T-cell (primary cell): ENCODE measurements around the gene CLASP1. TPM values are rescaled to one million over a fixed set of nuclear protein-coding genes. Genes with fewer than 3 reads are reported as not detected.
A peak's percentile ranks its signal among the peaks of the same experiment; 100 is the strongest.

ENCODE experiments used
- ATAC-seq, 4 experiments: fragments of 200-7000 bp in 3 of 4; fragments of 150-1000 bp in 1 of 4; cut with Tn5 transposase; replicated peaks in 1 of 4; 1 replicate in 3 of 4; 2 replicates in 1 of 4; pipeline ENCODE4 v1.10.0; 2021; ENCODE audit warnings: moderate library complexity in 3 of 4, mild to moderate bottlenecking in 2 of 4, moderate number of reproducible peaks in 1 of 4
- CTCF ChIA-PET, 2 donors: fragments of 300-600 bp; sonication (Branson Sonifier 250); formaldehyde crosslinking; loops; one replicate each; lab custom pipeline; 2022; ENCODE audit warnings: antibody characterized with exemption in 2 of 2; lab: Charles Lee
- POLR2A ChIA-PET, 2 donors: fragments of 300-600 bp; sonication (Branson Sonifier 250); formaldehyde crosslinking; loops; one replicate each; lab custom pipeline; 2022; ENCODE audit warnings: antibody characterized with exemption in 2 of 2; lab: Charles Lee
- DNase-seq, 35 experiments: peaks; one replicate each; pipeline versions ENCODE4 v3.0.0 to v3.0.0-alpha.2; 2013 to 2023
- H3K27ac ChIP-seq: one replicate; pipeline ENCODE4 v1.5.1; 2013; ENCODE audit warnings: low read length
- H3K27me3 ChIP-seq, 2 experiments: replicated peaks in 1 of 2; 1 replicate in 1 of 2; 2 replicates in 1 of 2; pipeline versions ENCODE4 v1.6.1 to v1.7.0; 2013; ENCODE audit warnings: low read length in 1 of 2, mixed read lengths in 1 of 2; ENCODE audit not compliant: control insufficient read depth in 2 of 2, insufficient read depth in 2 of 2; ENCODE audit errors: extremely low read depth in 1 of 2
- H3K36me3 ChIP-seq, 2 donors: 1 replicate in 1 of 2; 2 replicates in 1 of 2; pipeline versions ENCODE4 v1.6.1 to v1.7.0; 2013; ENCODE audit warnings: low read length in 1 of 2; ENCODE audit not compliant: control insufficient read depth in 2 of 2, insufficient read depth in 1 of 2; ENCODE audit errors: extremely low read depth in 1 of 2
- H3K4me1 ChIP-seq, 2 experiments: 1 replicate in 1 of 2; 2 replicates in 1 of 2; pipeline versions ENCODE4 v1.6.1 to v1.7.0; 2013; ENCODE audit warnings: low read length in 2 of 2, mixed read lengths in 1 of 2; ENCODE audit not compliant: insufficient read depth in 2 of 2, control insufficient read depth in 1 of 2; ENCODE audit errors: extremely low read depth in 1 of 2
- H3K4me3 ChIP-seq, 2 donors: 1 replicate in 1 of 2; 2 replicates in 1 of 2; pipeline versions ENCODE4 v1.5.1 to v1.7.0; 2013; ENCODE audit warnings: mild to moderate bottlenecking in 2 of 2, low read length in 1 of 2, moderate library complexity in 1 of 2; ENCODE audit not compliant: control insufficient read depth in 1 of 2; ENCODE audit errors: extremely low read depth in 1 of 2
- H3K9me3 ChIP-seq: 2 replicates; pipeline ENCODE4 v1.7.0; 2013
- H3K27ac Mint-ChIP-seq, 2 donors: one replicate each; pipeline ENCODE4 v1.8.0; 2020 to 2021; ENCODE audit warnings: mild to moderate bottlenecking in 2 of 2, mixed read lengths in 2 of 2
- H3K27me3 Mint-ChIP-seq, 2 donors: one replicate each; pipeline ENCODE4 v1.8.0; 2021 to 2022; ENCODE audit warnings: mixed read lengths in 2 of 2
- H3K36me3 Mint-ChIP-seq: one replicate; pipeline ENCODE4 v1.8.0; 2021; ENCODE audit warnings: mixed read lengths
- H3K4me1 Mint-ChIP-seq, 3 donors: one replicate each; pipeline ENCODE4 v1.8.0; 2020 to 2022; ENCODE audit warnings: mixed read lengths in 3 of 3, mild to moderate bottlenecking in 1 of 3
- H3K4me3 Mint-ChIP-seq, 3 donors: one replicate each; pipeline ENCODE4 v1.8.0; 2020 to 2022; ENCODE audit warnings: mild to moderate bottlenecking in 3 of 3, mixed read lengths in 3 of 3, moderate library complexity in 3 of 3
- H3K9me3 Mint-ChIP-seq, 3 donors: one replicate each; pipeline ENCODE4 v1.8.0; 2020 to 2022; ENCODE audit warnings: mixed read lengths in 3 of 3
- WGBS: methylation state at CpG from one replicate; pipeline ENCODE4 v1.1.5; 2013; ENCODE audit warnings: missing lambda C conversion rate; ENCODE audit not compliant: insufficient coverage; 5-methylcytosine and 5-hydroxymethylcytosine counted together
- total RNA-seq, 35 experiments: library from RNA in 6 of 35; stranded (reverse) in 6 of 35; fragments of 120-200 nt in 1 of 35; gene quantifications; one replicate each; pipeline versions ENCODE4 v1.2.1 to v1.2.4 and lab custom pipeline; 2013 to 2026

CLASP1 gene
- total RNA-seq, 5 donors from 2014 or later (not counting 1 experiment from before 2014, with no cell fraction given), result 57.8 to 72.8 (median 65.1) TPM

- Histone ChIP-seq H3K9me3 (no peaks in the 10 kb centered on the region), H3K36me3 (peaks cover 14 to 74% of the 10 kb centered on the region in 2 donors), H3K27ac (no peak overlapping the region), H3K4me1 (no peaks in the 10 kb centered on the region), H3K27me3 (no peaks in the 10 kb centered on the region), H3K4me3 (no peak overlapping the region)
- H3K4me3 Mint-ChIP-seq, result no peak overlapping the region
- H3K27me3 Mint-ChIP-seq, result no peaks in the 10 kb centered on the region
- H3K4me1 Mint-ChIP-seq, result no peaks in the 10 kb centered on the region
- ChIA-PET POLR2A (no interaction called here), CTCF (no interaction called here)
- H3K36me3 Mint-ChIP-seq, result peaks cover 72% of the 10 kb centered on the region
- 100% methylated on average over 2 of the region's 2 CpGs for WGBS
- H3K27ac Mint-ChIP-seq, result no peak overlapping the region
- ATAC-seq, result no peak
- no peaks in the 10 kb centered on the region for H3K9me3 Mint-ChIP-seq
- no peak for DNase-seq
Measured at GRCh38 chr2:121343191-121343590, 306.1 kb downstream of the CLASP1 start.

- peaks cover 67% of the 10 kb centered on the region for H3K36me3 Mint-ChIP-seq
- Histone ChIP-seq H3K27me3 (no peaks in the 10 kb centered on the region), H3K9me3 (no peaks in the 10 kb centered on the region), H3K27ac (no peak overlapping the region), H3K4me1 (no peaks in the 10 kb centered on the region), H3K4me3 (no peak overlapping the region), H3K36me3 (peaks cover 14 to 70% of the 10 kb centered on the region in 2 donors)
- CTCF ChIA-PET, result no interaction called here
- H3K4me3 Mint-ChIP-seq, result no peak overlapping the region
- WGBS, result no CpG with 5 or more reads among the region's 5 CpGs
- H3K27me3 Mint-ChIP-seq, result no peaks in the 10 kb centered on the region
- DNase-seq (no peak), ATAC-seq (no peak)
- H3K4me1 Mint-ChIP-seq, result no peaks in the 10 kb centered on the region
- H3K27ac Mint-ChIP-seq, result no peak overlapping the region
- POLR2A ChIA-PET, result no interaction called here
- H3K9me3 Mint-ChIP-seq, result no peaks in the 10 kb centered on the region
Measured at GRCh38 chr2:121342751-121343150, 306.5 kb downstream of the CLASP1 start.

- DNase-seq (no peak), ATAC-seq (no peak)
- no peak overlapping the region for H3K4me3 ChIP-seq
- ChIA-PET POLR2A (no interaction called here), CTCF (no interaction called here)
- Mint-ChIP-seq H3K27ac (no peak overlapping the region), H3K4me3 (no peak overlapping the region), H3K9me3 (no peaks in the 10 kb centered on the region), H3K36me3 (peaks cover 52% of the 10 kb centered on the region), H3K4me1 (no peaks in the 10 kb centered on the region), H3K27me3 (no peaks in the 10 kb centered on the region)
- H3K4me1 ChIP-seq, result no peaks in the 10 kb centered on the region
- no peaks in the 10 kb centered on the region for H3K27me3 ChIP-seq
- peaks cover 6 to 53% of the 10 kb centered on the region in 2 donors for H3K36me3 ChIP-seq
- no peak overlapping the region for H3K27ac ChIP-seq
- H3K9me3 ChIP-seq, result no peaks in the 10 kb centered on the region
- 100% methylated on average over 2 of the region's 4 CpGs for WGBS
Measured at GRCh38 chr2:121340926-121341325, 308.3 kb downstream of the CLASP1 start.

- H3K4me3 ChIP-seq, result no peak overlapping the region
- 92% methylated on average over 20 of the region's 20 CpGs for WGBS
- H3K27ac ChIP-seq, result no peak overlapping the region
Measured at GRCh38 chr2:121338281-121338680, 311.0 kb downstream of the CLASP1 start.

GRCh38 chr2:121336528-121337294 lies 312.6 kb downstream of the CLASP1 start:
- no peak for DNase-seq
- WGBS, result 90% methylated on average over 8 of the region's 18 CpGs
- H3K9me3 ChIP-seq, result no peaks in the 10 kb centered on the region
- no peaks in the 10 kb centered on the region for H3K27me3 Mint-ChIP-seq
- ChIA-PET CTCF (no interaction called here), POLR2A (no interaction called here)
- H3K36me3 ChIP-seq, result peaks cover 0 to 29% of the 10 kb centered on the region in 2 donors
- H3K27ac ChIP-seq, result no peak overlapping the region
- H3K4me3 ChIP-seq, result no peak overlapping the region
- H3K4me1 ChIP-seq, result no peaks in the 10 kb centered on the region
- no peak overlapping the region for H3K27ac Mint-ChIP-seq
- peaks cover 28% of the 10 kb centered on the region for H3K36me3 Mint-ChIP-seq
- no peak overlapping the region for H3K4me3 Mint-ChIP-seq
- H3K4me1 Mint-ChIP-seq, result no peaks in the 10 kb centered on the region
- no peaks in the 10 kb centered on the region for H3K9me3 Mint-ChIP-seq
- peak in 1 of 4 experiments; percentile 24 for ATAC-seq
- no peaks in the 10 kb centered on the region for H3K27me3 ChIP-seq

More at GRCh38 chr2:121338281-121338680, 311.0 kb downstream of the CLASP1 start:
- no peaks in the 10 kb centered on the region for H3K9me3 Mint-ChIP-seq
- ATAC-seq (no peak), DNase-seq (no peak)
- no peaks in the 10 kb centered on the region for H3K27me3 Mint-ChIP-seq
- H3K9me3 ChIP-seq, result no peaks in the 10 kb centered on the region
- no peaks in the 10 kb centered on the region for H3K4me1 ChIP-seq
- H3K4me3 Mint-ChIP-seq, result no peak overlapping the region
- ChIA-PET POLR2A (no interaction called here), CTCF (no interaction called here)
- peaks cover 0 to 32% of the 10 kb centered on the region in 2 donors for H3K36me3 ChIP-seq
- H3K4me1 Mint-ChIP-seq, result no peaks in the 10 kb centered on the region
- no peak overlapping the region for H3K27ac Mint-ChIP-seq
- peaks cover 39% of the 10 kb centered on the region for H3K36me3 Mint-ChIP-seq
- no peaks in the 10 kb centered on the region for H3K27me3 ChIP-seq

GRCh38 chr2:121335294-121336290 lies 313.7 kb downstream of the CLASP1 start:
- no peaks in the 10 kb centered on the region for H3K27me3 ChIP-seq
- no peaks in the 10 kb centered on the region for H3K4me1 Mint-ChIP-seq
- WGBS, result 87% methylated on average over 13 of the region's 22 CpGs
- DNase-seq (no peak), ATAC-seq (peak in 1 of 4 experiments; percentile 13)
- H3K27ac ChIP-seq, result no peak overlapping the region
- ChIA-PET CTCF (no interaction called here), POLR2A (no interaction called here)
- no peak overlapping the region for H3K4me3 Mint-ChIP-seq
- no peak overlapping the region for H3K4me3 ChIP-seq
- H3K27ac Mint-ChIP-seq, result no peak overlapping the region
- no peaks in the 10 kb centered on the region for H3K9me3 Mint-ChIP-seq
- peaks cover 0 to 19% of the 10 kb centered on the region in 2 donors for H3K36me3 ChIP-seq
- H3K4me1 ChIP-seq, result no peaks in the 10 kb centered on the region
- peaks cover 20% of the 10 kb centered on the region for H3K36me3 Mint-ChIP-seq
- H3K9me3 ChIP-seq, result no peaks in the 10 kb centered on the region
- peaks cover 0 to 3% of the 10 kb centered on the region in 2 donors for H3K27me3 Mint-ChIP-seq
